K562 (cell line): ENCODE measurements around the gene CIAO3. TPM values are rescaled to one million over a fixed set of nuclear protein-coding genes. Genes with fewer than 3 reads are reported as not detected.
A peak's percentile ranks its signal among the peaks of the same experiment; 100 is the strongest.

ENCODE experiments used
- ARID1B ChIP-seq: fragments of 450-650 bp; IDR thresholded peaks from 2 replicates; pipeline ENCODE4 v1.6.1; 2016; ENCODE audit warnings: antibody characterized with exemption, mild to moderate bottlenecking, inconsistent platforms
- CBX1 ChIP-seq: sonication (generic); IDR thresholded peaks from 2 replicates; pipeline ENCODE4 v1.6.1; 2016; ENCODE audit warnings: antibody characterized with exemption, low read depth, mild to moderate bottlenecking
- EGR1 ChIP-seq: fragments of 450-650 bp; conservative IDR thresholded peaks from 2 replicates; pipeline ENCODE4 v1.6.1; 2017; ENCODE audit warnings: mild to moderate bottlenecking
- ETV6 ChIP-seq, 3 experiments: fragments of 150-350 bp in 1 of 3; sonication (generic) in 1 of 3; formaldehyde crosslinking in 1 of 3; IDR thresholded peaks; 2 replicates each; pipeline versions ENCODE4 v1.6.1 to v1.8.0; 2014 to 2022; ENCODE audit warnings: borderline replicate concordance in 2 of 3, low read depth in 2 of 3, antibody characterized with exemption in 1 of 3, low read length in 1 of 3, mild to moderate bottlenecking in 1 of 3, missing genetic modification reagents in 1 of 3
- HDAC1 ChIP-seq, 2 experiments: fragments of 450-650 bp; IDR thresholded peaks; 2 replicates each; pipeline ENCODE4 v1.6.1; 2016 to 2017; ENCODE audit warnings: inconsistent platforms in 1 of 2, mild to moderate bottlenecking in 1 of 2, moderate library complexity in 1 of 2
- JUN ChIP-seq, 2 experiments: sonication (generic) in 1 of 2; formaldehyde crosslinking in 1 of 2; IDR thresholded peaks; 2 replicates each; pipeline versions ENCODE4 v1.6.1 to v1.8.0; 2012 to 2022; ENCODE audit warnings: borderline replicate concordance in 2 of 2, mild to moderate bottlenecking in 2 of 2, improper control_type of control experiment in 1 of 2, low read depth in 1 of 2, low read length in 1 of 2, missing genetic modification reagents in 1 of 2
- LCOR ChIP-seq: sonication (generic); formaldehyde crosslinking; IDR thresholded peaks from 2 replicates; pipeline ENCODE4 v1.8.0; 2022; ENCODE audit warnings: mild to moderate bottlenecking, missing genetic modification reagents
- SAFB ChIP-seq: fragments of 200-400 bp; formaldehyde crosslinking; IDR thresholded peaks from 2 replicates; pipeline ENCODE4 v1.6.1; 2017; ENCODE audit warnings: low read depth, low read length, borderline replicate concordance
- SMARCE1 ChIP-seq: fragments of 450-650 bp; IDR thresholded peaks from 2 replicates; pipeline ENCODE4 v1.7.1; 2016; ENCODE audit warnings: mild to moderate bottlenecking
- TAF1 ChIP-seq: IDR thresholded peaks from 2 replicates; pipeline ENCODE4 v1.6.1; 2011; ENCODE audit warnings: mild to moderate bottlenecking, low read length, moderate library complexity; ENCODE audit not compliant: insufficient read depth, control insufficient read depth, severe bottlenecking; ENCODE audit errors: extremely low read depth
- TOE1 ChIP-seq, 2 experiments: fragments of 450-650 bp in 1 of 2; sonication (generic) in 1 of 2; formaldehyde crosslinking in 1 of 2; IDR thresholded peaks; 2 replicates each; pipeline versions ENCODE4 v1.7.1 to v1.8.0; 2016 to 2022; ENCODE audit warnings: borderline replicate concordance in 2 of 2, mild to moderate bottlenecking in 2 of 2, antibody characterized with exemption in 1 of 2, inconsistent platforms in 1 of 2, low read depth in 1 of 2, missing genetic modification reagents in 1 of 2, moderate library complexity in 1 of 2
- ZBTB1 ChIP-seq: sonication (generic); formaldehyde crosslinking; IDR thresholded peaks from 2 replicates; pipeline ENCODE4 v1.8.1; 2023; ENCODE audit warnings: missing genetic modification reagents, low read depth, mild to moderate bottlenecking, borderline replicate concordance
- polyA plus RNA-seq, 8 experiments: library from polyadenylated mRNA; depleted of rRNA in 4 of 8; stranded (reverse) in 5 of 8; unstranded in 3 of 8; fragments of >200 nt; fragmentation: Nextera tagmentation in 2 of 8; fragmentation: Illumina TruSeq in 1 of 8; extraction: Ambion mirVana in 2 of 8; extraction: Trizol in 1 of 8; gene quantifications; 2 replicates each; pipeline versions ENCODE4 v1.2.1 to v1.2.3, GENCODE V29; 2011 to 2014; ENCODE audit warnings: inconsistent platforms in 1 of 8, missing spikeins in 1 of 8
- total RNA-seq, 7 experiments: library from RNA; depleted of rRNA in 6 of 7; stranded (reverse); fragments of >200 nt in 6 of 7; fragmentation: Illumina TruSeq in 2 of 7; extraction: Trizol in 2 of 7; gene quantifications; 2 replicates each; pipeline versions ENCODE4 v1.2.1 to v1.2.3, GENCODE V29; 2011 to 2021; ENCODE audit warnings: low replicate concordance in 1 of 7
- TF ChIP-seq, protein P1 (sequence below): fragments of 450-650 bp; IDR thresholded peaks from 2 replicates; pipeline ENCODE4 v1.7.1; 2018; ENCODE audit warnings: mild to moderate bottlenecking, low read depth; ENCODE audit not compliant: partially characterized antibody
- TF ChIP-seq, protein P2 (sequence below), 2 experiments: fragments of 450-650 bp; conservative IDR thresholded peaks; 2 replicates each; pipeline ENCODE4 v1.6.1; 2017; ENCODE audit warnings: mild to moderate bottlenecking in 2 of 2, moderate library complexity in 2 of 2
- TF ChIP-seq, protein P3 (sequence below): IDR thresholded peaks from 2 replicates; pipeline ENCODE4 v1.6.1; 2011; ENCODE audit warnings: borderline replicate concordance, low read depth, mild to moderate bottlenecking, moderate library complexity, low read length; ENCODE audit not compliant: insufficient read depth, poor library complexity, severe bottlenecking
- TF ChIP-seq, protein P4 (sequence below): fragments of 450-650 bp; IDR thresholded peaks from 2 replicates; pipeline ENCODE4 v1.6.1; 2016

Gene CIAO3
- total and polyA plus RNA-seq, 9 of the 15 experiments (the other 6 are each of a cell fraction or from before 2014, with no cell fraction given) = 2.2 to 35.6 (median 18.7) TPM

DNA sequence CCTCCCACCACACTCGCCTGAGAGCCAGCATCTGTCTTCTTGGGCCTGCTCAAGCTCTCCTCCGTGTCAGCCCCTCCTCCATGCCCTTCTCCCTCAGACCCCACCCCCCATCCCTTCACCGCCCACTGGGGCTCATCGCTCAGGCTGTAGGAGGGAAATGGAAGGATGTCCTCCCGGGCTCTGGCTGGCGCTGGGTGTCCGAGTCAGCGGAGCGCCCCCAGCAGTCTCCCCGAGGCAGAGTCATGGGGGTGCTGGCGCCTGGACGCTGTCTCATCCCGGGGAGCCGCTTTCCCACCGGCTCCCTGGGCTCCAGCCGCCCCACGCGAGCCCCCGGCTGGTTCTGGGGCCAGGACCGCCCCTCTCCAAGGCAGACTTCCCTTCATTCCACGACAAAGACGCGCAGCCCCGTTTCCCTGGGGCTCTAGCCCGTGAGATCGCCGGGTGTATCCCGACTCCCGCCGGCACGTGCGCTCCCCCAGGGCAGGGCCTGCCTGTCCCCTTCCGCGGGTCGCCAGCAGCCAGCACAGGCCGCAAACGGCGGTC, 20.3 kb downstream of the CIAO3 start (continued):
- TF ChIP-seq, protein P1, sequence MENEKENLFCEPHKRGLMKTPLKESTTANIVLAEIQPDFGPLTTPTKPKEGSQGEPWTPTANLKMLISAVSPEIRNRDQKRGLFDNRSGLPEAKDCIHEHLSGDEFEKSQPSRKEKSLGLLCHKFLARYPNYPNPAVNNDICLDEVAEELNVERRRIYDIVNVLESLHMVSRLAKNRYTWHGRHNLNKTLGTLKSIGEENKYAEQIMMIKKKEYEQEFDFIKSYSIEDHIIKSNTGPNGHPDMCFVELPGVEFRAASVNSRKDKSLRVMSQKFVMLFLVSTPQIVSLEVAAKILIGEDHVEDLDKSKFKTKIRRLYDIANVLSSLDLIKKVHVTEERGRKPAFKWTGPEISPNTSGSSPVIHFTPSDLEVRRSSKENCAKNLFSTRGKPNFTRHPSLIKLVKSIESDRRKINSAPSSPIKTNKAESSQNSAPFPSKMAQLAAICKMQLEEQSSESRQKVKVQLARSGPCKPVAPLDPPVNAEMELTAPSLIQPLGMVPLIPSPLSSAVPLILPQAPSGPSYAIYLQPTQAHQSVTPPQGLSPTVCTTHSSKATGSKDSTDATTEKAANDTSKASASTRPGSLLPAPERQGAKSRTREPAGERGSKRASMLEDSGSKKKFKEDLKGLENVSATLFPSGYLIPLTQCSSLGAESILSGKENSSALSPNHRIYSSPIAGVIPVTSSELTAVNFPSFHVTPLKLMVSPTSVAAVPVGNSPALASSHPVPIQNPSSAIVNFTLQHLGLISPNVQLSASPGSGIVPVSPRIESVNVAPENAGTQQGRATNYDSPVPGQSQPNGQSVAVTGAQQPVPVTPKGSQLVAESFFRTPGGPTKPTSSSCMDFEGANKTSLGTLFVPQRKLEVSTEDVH = peak; percentile 20
- TF ChIP-seq SAFB = 0 out of 2 replicates have a peak, but pooled peaks have one; percentile 18
- peak; percentile 58; the same call in 1 of the 2 replicates for TF ChIP-seq LCOR (CRISPR knock-in tag)
- 0 out of 2 replicates have a peak, but pooled peaks have one; percentile 38 for TF ChIP-seq CBX1
- peak; percentile 62; the same call in 1 of the 2 replicates for TF ChIP-seq ZBTB1 (CRISPR knock-in tag)
- 0 out of 4 replicates have a peak, but pooled peaks of 1 of the 2 experiments have one; percentile 63 for TF ChIP-seq HDAC1 (IDR thresholded peaks at IDR 0.05)
- no peak for TF ChIP-seq JUN (IDR thresholded peaks at IDR 0.05; ENCODE audit: borderline replicate concordance, low read depth, low read length)
- TF ChIP-seq JUN (CRISPR knock-in tag; IDR thresholded peaks at IDR 0.05; ENCODE audit: borderline replicate concordance) = no peak
- TF ChIP-seq, protein P2, sequence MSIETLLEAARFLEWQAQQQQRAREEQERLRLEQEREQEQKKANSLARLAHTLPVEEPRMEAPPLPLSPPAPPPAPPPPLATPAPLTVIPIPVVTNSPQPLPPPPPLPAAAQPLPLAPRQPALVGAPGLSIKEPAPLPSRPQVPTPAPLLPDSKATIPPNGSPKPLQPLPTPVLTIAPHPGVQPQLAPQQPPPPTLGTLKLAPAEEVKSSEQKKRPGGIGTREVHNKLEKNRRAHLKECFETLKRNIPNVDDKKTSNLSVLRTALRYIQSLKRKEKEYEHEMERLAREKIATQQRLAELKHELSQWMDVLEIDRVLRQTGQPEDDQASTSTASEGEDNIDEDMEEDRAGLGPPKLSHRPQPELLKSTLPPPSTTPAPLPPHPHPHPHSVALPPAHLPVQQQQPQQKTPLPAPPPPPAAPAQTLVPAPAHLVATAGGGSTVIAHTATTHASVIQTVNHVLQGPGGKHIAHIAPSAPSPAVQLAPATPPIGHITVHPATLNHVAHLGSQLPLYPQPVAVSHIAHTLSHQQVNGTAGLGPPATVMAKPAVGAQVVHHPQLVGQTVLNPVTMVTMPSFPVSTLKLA (conservative IDR thresholded peaks at IDR 0.05) = peak; percentile 47 to 82; a peak in 3 of 4 replicates
- TF ChIP-seq ETV6 (IDR thresholded peaks at IDR 0.05; ENCODE audit: borderline replicate concordance in 1 of 2, low read depth in 2 of 2, low read length in 1 of 2) = no peak
- TF ChIP-seq ETV6 (CRISPR knock-in tag; IDR thresholded peaks at IDR 0.05; ENCODE audit: borderline replicate concordance) = 0 out of 2 replicates have a peak, but pooled peaks have one; percentile 16
- TF ChIP-seq, protein P3, sequence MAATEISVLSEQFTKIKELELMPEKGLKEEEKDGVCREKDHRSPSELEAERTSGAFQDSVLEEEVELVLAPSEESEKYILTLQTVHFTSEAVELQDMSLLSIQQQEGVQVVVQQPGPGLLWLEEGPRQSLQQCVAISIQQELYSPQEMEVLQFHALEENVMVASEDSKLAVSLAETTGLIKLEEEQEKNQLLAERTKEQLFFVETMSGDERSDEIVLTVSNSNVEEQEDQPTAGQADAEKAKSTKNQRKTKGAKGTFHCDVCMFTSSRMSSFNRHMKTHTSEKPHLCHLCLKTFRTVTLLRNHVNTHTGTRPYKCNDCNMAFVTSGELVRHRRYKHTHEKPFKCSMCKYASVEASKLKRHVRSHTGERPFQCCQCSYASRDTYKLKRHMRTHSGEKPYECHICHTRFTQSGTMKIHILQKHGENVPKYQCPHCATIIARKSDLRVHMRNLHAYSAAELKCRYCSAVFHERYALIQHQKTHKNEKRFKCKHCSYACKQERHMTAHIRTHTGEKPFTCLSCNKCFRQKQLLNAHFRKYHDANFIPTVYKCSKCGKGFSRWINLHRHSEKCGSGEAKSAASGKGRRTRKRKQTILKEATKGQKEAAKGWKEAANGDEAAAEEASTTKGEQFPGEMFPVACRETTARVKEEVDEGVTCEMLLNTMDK = peak; percentile 84
- 0 out of 2 replicates have a peak, but pooled peaks have one; percentile 22 for TF ChIP-seq SMARCE1
- TF ChIP-seq EGR1 = peak; percentile 60
- peak; percentile 44; the same call in 1 of the 2 replicates for TF ChIP-seq ARID1B
- peak; percentile 13; the same call in 1 of the 2 replicates for TF ChIP-seq TOE1 (IDR thresholded peaks at IDR 0.05; ENCODE audit: borderline replicate concordance)
- TF ChIP-seq TOE1 (CRISPR knock-in tag; IDR thresholded peaks at IDR 0.05; ENCODE audit: borderline replicate concordance, low read depth) = no peak
- TF ChIP-seq, protein P4, sequence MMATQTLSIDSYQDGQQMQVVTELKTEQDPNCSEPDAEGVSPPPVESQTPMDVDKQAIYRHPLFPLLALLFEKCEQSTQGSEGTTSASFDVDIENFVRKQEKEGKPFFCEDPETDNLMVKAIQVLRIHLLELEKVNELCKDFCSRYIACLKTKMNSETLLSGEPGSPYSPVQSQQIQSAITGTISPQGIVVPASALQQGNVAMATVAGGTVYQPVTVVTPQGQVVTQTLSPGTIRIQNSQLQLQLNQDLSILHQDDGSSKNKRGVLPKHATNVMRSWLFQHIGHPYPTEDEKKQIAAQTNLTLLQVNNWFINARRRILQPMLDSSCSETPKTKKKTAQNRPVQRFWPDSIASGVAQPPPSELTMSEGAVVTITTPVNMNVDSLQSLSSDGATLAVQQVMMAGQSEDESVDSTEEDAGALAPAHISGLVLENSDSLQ = peak; percentile 32; the same call in 1 of the 2 replicates
- peak; percentile 14 for TF ChIP-seq TAF1
